ENCODE data around the gene CDH9.
"Not testable (repeated sequence)": the region's sequence is repeated elsewhere in the genome, so short reads cannot be mapped to it uniquely, and the experiment has no call there.

Gene CDH9

DNA sequence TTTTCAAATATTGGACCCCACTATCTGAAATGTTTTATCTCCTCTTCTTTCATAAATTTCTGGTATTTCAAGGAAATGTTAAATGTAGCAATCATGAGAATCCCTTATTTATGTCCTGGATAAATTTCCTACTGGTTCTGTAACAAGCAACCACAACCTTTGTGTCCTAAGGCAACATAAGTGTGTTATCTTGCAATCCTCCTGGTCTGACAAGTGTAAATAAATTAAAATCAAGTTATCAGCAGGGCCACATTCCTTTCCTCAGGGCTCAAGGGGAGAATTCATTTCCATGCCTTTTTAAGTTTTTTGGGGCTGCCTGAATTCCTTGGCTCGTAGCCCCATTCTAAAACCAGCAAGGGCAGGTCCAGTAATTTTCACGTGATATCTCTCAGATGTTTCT lies 83.2 kb downstream of the CDH9 start:
- no peak for FAIRE-seq
- DNase-seq (ENCODE audit: insufficient read length, low spot score) = no peak

GRCh38 chr5:26948921-26949320 lies 89.5 kb downstream of the CDH9 start:
- DNase-seq (ENCODE audit: insufficient read length, low spot score) = no peak
- FAIRE-seq = peak; percentile 75

DNA sequence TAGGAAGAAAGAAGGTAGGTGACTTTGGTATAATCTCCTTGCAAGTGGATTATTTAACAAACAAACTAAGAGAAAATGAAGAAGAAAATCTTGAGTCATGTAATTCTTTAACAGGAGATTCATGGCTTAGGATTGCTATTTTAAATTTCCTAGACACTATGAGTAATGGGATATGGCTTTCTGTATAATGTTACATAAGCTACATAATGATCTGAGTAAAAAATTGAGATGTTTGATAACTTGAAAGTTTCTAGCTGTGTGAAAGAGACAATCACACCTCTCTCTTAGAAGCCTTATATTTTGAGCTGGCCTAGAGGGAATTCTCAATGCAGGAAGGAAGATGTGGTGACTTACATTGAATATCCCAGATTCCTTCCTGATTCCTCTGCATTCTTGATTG lies 92.5 kb downstream of the CDH9 start:
- FAIRE-seq = no peak
- no peak for DNase-seq (ENCODE audit: insufficient read length, low spot score)

DNA sequence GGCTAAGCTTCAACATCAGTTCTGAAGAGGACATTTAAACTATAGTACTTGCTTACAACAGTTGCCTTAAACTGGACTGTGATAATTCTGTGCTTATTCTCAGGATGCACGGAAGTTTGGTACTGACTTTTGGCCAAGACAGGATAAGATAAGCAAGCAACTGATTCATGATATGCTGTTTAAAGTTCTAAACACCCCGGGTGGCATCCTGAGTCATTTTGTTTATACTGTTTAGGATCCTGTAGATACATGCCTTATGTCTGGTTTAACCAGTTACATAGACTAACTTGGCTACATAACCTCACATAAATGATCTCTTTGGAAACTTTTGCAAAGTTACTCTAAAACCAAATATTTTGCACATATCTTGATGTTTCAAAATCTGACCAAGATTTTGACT lies 95.9 kb downstream of the CDH9 start:
- no peak for DNase-seq (ENCODE audit: insufficient read length, low spot score)
- FAIRE-seq = peak; percentile 79

GRCh38 chr5:26940994-26941393 lies 97.4 kb downstream of the CDH9 start:
- DNase-seq (ENCODE audit: insufficient read length, low spot score) (no peak), FAIRE-seq (peak; percentile 81)

DNA sequence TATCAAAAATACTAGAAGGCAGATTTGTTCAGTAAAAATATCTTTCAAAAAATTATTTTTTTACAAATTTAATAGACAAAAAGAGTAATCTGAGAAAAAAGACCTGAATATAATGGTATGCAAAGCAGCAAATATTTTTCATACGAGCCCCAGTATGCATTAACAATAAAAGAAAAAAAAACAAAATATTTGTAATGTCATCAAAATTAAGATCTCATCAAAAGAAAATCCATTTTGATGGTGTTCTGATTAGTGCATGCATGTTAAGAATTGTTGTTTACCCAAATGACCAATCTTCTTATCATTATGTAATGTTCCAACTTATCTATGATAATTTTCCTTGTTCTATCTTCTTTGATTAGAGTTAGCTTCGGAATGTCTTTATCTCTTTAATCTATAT lies 106.1 kb downstream of the CDH9 start:
- DNase-seq (ENCODE audit: insufficient read length, low spot score) (no peak), FAIRE-seq (no peak)

- FAIRE-seq (no peak), DNase-seq (ENCODE audit: insufficient read length, low spot score) (no peak)
Observed at GRCh38 chr5:26921439-26921838, 116.9 kb downstream of the CDH9 start.

DNA sequence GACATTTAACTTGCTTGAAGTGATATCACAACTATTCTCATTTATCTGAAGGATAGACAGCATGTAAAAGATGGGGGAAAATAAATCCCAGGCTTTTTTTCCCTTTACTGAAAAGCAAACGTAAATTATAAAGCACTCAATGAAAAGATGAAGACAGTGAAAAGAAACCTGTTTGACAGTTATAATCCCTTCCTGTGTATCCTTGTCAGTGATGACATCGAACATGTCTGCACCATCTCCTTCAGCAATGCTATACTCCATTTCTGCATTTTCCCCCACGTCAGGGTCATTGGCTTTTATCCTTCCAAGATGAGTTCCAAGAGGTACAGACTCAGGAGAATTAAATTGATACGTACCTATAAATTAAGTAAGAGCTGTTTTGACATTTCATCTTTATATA lies 134.9 kb downstream of the CDH9 start:
- FAIRE-seq (peak; percentile 40), DNase-seq (ENCODE audit: insufficient read length, low spot score) (no peak)

DNA sequence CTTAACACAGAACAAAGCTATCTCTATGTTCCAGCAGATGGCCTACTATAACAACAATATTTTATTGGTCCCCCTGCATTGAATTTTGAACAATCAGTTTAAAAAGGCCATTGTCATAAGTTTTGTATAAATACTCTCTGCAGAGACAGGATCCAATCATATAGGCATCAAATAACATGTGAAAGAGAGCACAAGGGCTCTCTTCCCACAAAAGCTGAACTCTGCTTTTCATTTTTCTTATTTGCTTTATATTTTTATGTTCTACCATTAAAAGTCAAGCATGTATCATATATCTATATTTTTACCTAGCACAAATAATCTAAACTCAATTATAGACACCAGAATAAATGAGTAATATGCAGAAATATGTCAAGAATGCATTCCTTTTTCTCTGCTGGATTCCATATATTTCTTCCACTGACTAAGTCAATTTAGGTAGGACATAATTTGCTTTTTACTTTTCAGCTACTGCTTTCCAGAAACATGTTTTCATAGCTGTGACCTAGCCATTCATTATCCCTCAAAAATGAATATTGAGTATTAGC lies 143.6 kb downstream of the CDH9 start:
- peak; percentile 41 for DNase-seq (ENCODE audit: insufficient read length, low spot score)

DNA sequence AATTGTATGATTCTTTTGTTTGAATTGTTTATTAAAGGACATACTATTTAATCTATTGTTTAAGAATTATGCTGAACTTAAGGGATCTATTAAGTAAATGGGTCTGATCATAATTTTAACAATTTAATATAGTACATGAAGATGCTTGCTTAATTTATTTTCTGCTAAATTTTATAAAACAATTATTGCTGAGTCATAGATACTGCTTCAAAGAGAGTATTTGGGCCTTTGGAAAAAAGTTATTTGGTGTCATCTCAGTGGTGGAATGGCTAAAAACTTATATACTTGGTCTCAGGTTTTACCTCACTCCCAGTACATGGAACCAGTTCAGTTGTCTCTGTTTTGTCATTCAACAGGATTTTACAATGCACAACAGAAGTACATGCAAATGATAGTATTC lies 145.3 kb downstream of the CDH9 start:
- DNase-seq (ENCODE audit: insufficient read length, low spot score) = no peak
- no peak for FAIRE-seq

More for the DNA sequence above, 143.6 kb downstream of the CDH9 start:
- FAIRE-seq = no peak

GRCh38 chr5:26889815-26890214 lies 148.6 kb downstream of the CDH9 start:
- FAIRE-seq (no peak), DNase-seq (ENCODE audit: insufficient read length, low spot score) (no peak)

- FAIRE-seq = peak; percentile 59
- DNase-seq (ENCODE audit: insufficient read length, low spot score) = no peak
Observed at GRCh38 chr5:26884481-26884880, 153.9 kb downstream of the CDH9 start.

DNA sequence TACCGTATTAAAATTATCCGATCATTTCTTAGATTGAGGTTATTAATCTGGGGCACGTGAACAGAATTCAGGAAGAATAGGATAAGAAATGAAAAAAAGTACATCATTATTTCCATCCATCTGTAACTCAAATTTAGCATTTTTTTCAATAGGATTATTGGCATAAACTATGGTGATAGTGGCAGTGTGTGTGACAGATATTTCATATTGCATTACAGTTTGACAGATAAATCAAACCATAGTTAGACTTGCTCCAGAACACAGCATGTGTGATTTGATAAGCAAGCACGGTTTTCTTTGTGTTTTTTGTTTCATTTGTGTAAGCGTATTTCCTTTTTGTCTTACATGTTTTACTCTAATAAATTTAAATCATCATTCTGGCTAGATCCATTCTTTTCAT lies 155.0 kb downstream of the CDH9 start:
- no peak for FAIRE-seq
- no peak for DNase-seq (ENCODE audit: insufficient read length, low spot score)

- FAIRE-seq = no peak
- no peak for DNase-seq (ENCODE audit: insufficient read length, low spot score)
Observed at GRCh38 chr5:26881901-26882300, 156.5 kb downstream of the CDH9 start.

- FAIRE-seq (no peak), DNase-seq (ENCODE audit: insufficient read length, low spot score) (no peak)
Observed at GRCh38 chr5:26877154-26877553, 161.2 kb downstream of the CDH9 start.

GRCh38 chr5:26872337-26872736 lies 166.0 kb downstream of the CDH9 start:
- DNase-seq (ENCODE audit: insufficient read length, low spot score) (peak; percentile 18), FAIRE-seq (no peak)

DNA sequence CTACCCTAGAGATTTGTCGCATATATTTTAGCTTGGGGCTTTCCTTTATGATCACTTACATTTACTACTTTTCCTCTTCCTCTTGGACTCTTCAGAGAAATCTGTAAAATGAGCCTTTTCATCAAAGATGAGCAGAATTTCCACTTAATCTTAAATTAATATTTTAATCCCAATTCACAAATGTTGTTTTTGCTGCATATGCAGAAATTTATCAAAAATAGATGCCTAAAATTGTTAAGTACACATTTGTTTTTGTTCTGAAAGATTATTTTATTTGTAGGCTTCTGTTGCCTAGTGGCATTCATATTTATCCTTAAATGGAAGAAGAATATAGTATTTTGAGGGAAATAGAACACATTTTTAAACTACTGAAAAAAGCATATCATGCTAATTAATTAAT lies 168.6 kb downstream of the CDH9 start:
- FAIRE-seq (no peak), DNase-seq (ENCODE audit: insufficient read length, low spot score) (no peak)

DNA sequence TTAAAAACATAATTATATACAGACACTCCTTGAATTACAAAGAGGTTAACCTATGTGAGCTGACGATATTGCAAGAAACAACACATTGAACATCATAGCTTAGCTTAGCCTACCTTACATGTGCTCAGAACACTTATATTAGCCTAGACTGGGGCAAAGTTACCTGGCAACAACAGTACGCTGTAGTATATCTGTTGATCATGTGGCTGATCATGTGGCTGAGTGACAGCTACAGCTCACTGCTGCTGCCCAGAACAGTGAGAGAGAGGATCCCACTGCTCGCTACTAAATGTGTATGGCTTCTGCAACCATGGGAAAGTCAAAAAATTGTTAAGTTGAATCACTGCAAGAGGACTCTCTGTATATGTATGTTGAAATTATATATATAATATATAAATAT lies 169.9 kb downstream of the CDH9 start:
- DNase-seq (ENCODE audit: insufficient read length, low spot score) (no peak), FAIRE-seq (peak; percentile 26)

DNA sequence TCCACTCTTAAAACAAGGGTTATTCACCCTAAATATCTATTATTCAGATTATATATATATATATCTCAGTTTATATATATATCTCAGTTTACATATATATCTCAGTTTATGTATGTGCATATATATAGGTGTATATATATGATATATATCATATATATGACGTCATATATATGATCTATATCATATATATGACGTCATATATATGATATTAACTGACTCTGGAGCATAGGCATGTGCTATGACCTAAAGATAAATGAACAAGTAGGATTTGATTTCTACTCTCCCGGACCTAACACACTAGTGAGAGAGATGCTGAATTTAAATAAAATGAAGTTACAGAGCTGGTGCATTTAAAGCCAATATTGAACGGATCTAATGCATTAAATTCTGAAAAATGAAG lies 174.3 kb downstream of the CDH9 start:
- FAIRE-seq (no peak), DNase-seq (ENCODE audit: insufficient read length, low spot score) (no peak)

DNA sequence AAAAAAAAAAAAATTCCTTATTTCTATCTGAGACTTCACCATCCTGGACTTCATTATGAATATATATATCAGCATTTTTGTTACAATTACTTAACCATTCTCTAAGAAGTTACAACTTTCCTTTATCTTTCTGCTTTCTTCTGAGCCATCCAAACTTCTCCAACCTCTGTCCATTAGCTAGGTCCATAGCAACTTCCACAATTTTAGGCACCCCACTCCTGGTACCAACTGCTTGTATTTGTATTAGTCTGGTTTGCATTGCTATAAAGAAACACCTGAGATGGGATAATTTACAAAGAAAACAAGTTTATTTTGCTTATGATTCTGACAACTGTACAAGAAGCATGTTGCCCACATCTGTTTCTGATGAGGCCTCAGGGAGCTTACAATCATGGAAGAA lies 182.1 kb downstream of the CDH9 start:
- FAIRE-seq (no peak), DNase-seq (ENCODE audit: insufficient read length, low spot score) (no peak)

DNA sequence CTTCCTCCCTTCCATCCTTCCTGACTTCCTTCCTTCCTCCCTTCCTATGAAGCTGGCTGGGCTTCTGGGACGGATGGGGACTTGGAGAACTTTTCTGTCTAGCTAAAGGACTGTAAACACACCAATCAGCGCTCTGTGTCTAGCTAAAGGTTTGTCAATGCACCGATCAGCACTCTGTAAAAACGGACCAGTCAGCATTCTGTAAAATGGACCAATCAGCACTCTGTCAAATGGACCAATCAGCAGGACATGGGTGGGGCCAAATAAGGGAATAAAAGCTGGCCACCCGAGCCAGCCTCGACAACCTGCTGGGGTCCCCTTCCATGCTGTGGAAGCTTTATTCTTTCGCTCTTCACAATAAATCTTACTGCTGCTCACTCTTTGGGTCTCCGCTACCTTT lies 185.9 kb downstream of the CDH9 start:
- FAIRE-seq = peak; percentile 69
- not testable (repeated sequence) for DNase-seq (ENCODE audit: insufficient read length, low spot score)

DNA sequence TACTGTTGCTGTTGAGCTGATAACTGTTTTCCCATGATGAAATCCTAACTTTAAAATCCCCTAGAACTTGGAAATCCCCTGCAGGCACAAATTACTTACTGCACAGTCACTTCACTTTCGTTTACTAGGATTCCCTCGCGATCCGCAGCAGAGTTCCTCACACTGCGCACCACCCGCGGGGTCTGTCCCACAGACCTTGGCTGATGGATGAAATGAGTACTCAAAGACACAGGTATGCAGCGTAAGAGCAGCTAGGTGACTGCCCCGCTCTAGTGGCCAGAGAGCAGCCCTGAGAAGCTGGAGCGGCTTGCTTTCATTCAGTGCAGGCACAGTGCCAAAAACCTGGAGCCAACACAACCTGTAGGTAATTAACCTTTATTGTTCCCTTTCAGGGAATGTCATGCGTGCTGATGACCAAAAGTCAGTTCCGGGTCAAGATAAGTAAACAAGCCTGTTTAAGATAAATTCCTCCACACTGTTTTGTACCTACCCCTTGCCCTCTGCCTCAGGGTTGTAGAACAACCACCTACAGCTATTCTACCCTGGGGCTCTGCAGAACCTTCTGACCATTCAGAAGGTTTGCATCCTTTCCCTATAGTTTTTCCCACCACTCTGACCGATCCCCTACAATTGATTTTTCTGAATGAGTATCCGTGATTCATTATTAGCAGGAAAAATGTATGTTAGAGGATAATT lies 191.2 kb downstream of the CDH9 start:
- FAIRE-seq = peak; percentile 68

GRCh38 chr5:26843677-26844076 lies 194.7 kb downstream of the CDH9 start:
- DNase-seq (ENCODE audit: insufficient read length, low spot score) (no peak), FAIRE-seq (peak; percentile 69)

More for the DNA sequence above, 191.2 kb downstream of the CDH9 start:
- DNase-seq (ENCODE audit: insufficient read length, low spot score) = no peak

All from HTR-8/SVneo (cell line).